Omental fat pad (tissue), 4 donors: ENCODE results near the gene SLC12A8. TPM values are rescaled to one million over a fixed set of nuclear protein-coding genes. Genes with fewer than 3 reads are reported as not detected.

Experiments
- ATAC-seq: fragments of 150-250 bp; one replicate; pipeline ENCODE4 v1.9.1; 2016; ENCODE audit warnings: mild to moderate bottlenecking, moderate library complexity; ENCODE audit not compliant: low FRiP score
- DNase-seq: peaks from one replicate; pipeline ENCODE4 v3.0.0-alpha.2; 2019; ENCODE audit warnings: low spot score
- total RNA-seq, 4 donors: library from RNA; depleted of rRNA; stranded (reverse); fragments of >200 nt; gene quantifications; one replicate each; pipeline ENCODE4 v1.1.0, GENCODE V29; 2016
- TF ChIP-seq, protein P1 (sequence below), 3 donors: fragments of 450-650 bp; IDR thresholded peaks; one replicate each; pipeline ENCODE4 v1.5.1; 2016 to 2017; ENCODE audit warnings: antibody characterized with exemption in 3 of 3, mild to moderate bottlenecking in 3 of 3, moderate library complexity in 2 of 3

The SLC12A8 gene
- total RNA-seq, 4 donors from 2014 or later = 2.6 to 65.3 (median 8.7) TPM; not detected in 1

GRCh38 chr3:125134952-125135351 lies 77.6 kb downstream of the SLC12A8 start:
- TF ChIP-seq, protein P1, sequence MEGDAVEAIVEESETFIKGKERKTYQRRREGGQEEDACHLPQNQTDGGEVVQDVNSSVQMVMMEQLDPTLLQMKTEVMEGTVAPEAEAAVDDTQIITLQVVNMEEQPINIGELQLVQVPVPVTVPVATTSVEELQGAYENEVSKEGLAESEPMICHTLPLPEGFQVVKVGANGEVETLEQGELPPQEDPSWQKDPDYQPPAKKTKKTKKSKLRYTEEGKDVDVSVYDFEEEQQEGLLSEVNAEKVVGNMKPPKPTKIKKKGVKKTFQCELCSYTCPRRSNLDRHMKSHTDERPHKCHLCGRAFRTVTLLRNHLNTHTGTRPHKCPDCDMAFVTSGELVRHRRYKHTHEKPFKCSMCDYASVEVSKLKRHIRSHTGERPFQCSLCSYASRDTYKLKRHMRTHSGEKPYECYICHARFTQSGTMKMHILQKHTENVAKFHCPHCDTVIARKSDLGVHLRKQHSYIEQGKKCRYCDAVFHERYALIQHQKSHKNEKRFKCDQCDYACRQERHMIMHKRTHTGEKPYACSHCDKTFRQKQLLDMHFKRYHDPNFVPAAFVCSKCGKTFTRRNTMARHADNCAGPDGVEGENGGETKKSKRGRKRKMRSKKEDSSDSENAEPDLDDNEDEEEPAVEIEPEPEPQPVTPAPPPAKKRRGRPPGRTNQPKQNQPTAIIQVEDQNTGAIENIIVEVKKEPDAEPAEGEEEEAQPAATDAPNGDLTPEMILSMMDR (IDR thresholded peaks at IDR 0.05) = no peak
- DNase-seq (no peak), ATAC-seq (no peak)

GRCh38 chr3:125132815-125133214 lies 79.7 kb downstream of the SLC12A8 start:
- TF ChIP-seq, protein P1 (IDR thresholded peaks at IDR 0.05) = no peak
- ATAC-seq (no peak), DNase-seq (no peak)

GRCh38 chr3:125129512-125129997 lies 83.0 kb downstream of the SLC12A8 start:
- DNase-seq (no peak), ATAC-seq (peak; percentile 67)
- TF ChIP-seq, protein P1 (IDR thresholded peaks at IDR 0.05) = no peak

DNA sequence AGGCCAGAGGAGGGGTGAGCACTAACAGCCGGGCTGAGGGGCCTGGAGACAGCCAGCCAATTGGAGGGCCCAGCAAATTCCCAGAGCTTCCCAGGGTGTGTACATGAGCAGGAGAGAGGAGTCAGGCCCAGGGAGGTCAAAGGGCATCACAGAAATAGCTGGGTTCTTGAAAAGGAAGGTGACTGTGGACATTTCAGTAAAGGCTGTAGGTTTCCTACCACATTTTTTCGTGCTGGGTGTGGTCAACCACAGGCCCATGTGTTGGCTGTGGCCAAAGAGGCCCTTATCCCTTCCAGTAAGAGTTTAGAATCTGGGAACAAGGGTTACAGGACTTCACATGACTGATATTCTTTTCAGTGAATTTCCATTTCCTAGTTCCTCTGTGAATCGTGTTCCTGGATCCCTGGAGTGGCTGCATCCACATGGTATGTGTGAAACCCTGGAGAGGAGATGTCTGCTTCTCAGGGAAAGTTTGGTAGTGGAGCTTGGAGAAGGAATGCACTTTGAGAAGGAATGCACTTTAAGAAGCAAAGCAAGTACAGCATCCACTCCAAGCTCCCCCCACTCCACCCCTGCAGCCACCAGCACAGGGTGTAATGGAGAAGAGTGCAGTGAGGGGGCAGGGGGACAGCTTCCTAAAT lies 83.6 kb downstream of the SLC12A8 start:
- ATAC-seq = peak; percentile 10
- TF ChIP-seq, protein P1 (IDR thresholded peaks at IDR 0.05) = no peak
- DNase-seq = no peak

DNA sequence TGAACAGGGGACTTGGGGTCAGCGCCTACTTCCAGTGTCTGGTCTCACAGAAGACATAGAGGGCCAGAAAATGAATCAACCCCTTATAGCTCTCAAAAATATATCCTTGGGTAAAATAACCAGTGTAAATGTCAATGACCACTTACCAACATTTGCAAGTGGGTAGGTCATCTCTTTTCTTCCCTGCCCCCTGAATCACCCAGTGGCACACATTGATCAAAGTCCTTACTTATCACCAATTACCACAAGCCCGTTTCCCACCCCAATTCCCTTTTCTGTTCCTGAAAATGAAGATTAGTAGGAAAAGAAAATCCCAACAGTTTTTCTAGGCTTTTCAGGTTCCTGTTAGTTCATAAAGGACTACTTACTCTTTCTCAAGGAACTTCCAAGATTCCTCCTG lies 86.2 kb downstream of the SLC12A8 start:
- TF ChIP-seq, protein P1 (IDR thresholded peaks at IDR 0.05) = no peak
- no peak for DNase-seq
- ATAC-seq = peak; percentile 3

DNA sequence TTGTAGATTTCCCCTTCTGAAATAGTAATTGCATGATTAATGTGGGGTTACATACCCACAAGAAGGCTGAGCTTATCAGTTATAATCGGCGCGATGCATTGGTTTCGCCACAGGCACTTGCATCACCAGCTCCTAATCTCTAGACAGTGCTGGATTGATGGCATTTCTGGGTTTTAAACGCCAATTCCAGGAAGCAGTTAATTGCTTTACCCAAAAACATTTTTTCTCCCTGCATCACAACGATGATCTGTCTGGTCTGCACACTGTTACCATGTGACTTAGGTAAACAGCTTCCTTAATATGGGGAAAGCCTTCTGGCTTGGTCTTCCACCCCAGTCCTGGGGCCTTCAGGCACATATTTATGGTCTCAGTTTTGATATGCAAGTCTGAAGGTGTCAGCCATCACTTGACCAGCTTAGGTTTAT lies 86.7 kb downstream of the SLC12A8 start:
- DNase-seq (peak; percentile 72), ATAC-seq (peak; percentile 67)
- TF ChIP-seq, protein P1 (IDR thresholded peaks at IDR 0.05) = no peak
